ENCODE measurements around the gene IRF8. TPM values are rescaled to one million over a fixed set of nuclear protein-coding genes. Genes with fewer than 3 reads are reported as not detected.

IRF8 gene
- total RNA-seq, 1 experiment from 2014 or later: 0.19 TPM

DNA sequence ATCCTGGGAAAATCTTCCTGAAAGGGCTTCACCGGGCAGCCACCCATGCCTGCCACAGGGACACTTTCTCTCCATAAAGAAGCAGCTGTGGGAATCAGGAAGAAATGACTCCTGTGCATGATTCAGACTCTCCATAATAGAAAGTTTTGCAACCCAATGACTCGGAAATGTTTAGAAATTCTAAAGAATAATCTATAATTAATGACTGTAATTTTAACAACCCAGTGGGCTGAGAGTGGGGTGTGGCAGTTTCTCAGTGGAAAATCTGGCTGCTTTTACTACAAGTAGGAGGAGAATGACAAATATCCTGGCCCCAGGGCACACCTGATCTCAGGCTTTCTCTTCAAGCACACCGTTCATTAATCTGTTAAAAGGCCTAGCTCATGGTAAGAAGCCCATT, 25.7 kb downstream of the IRF8 start:
- Histone ChIP-seq H3K27ac (ENCODE audit: low read depth, low read length, poor library complexity, severe bottlenecking) (no peak overlapping the region), H3K27me3 (replicated peaks; ENCODE audit: insufficient read depth, low read depth, low read length, poor library complexity) (peaks cover 17% of the 10 kb centered on the region), H3K4me1 (ENCODE audit: insufficient read depth, low read length, poor library complexity, severe bottlenecking) (no peaks in the 10 kb centered on the region), H3K9me3 (ENCODE audit: low read depth, low read length, poor library complexity, severe bottlenecking) (no peaks in the 10 kb centered on the region), H3K4me3 (ENCODE audit: low read depth, low read length, poor library complexity, severe bottlenecking) (no peak overlapping the region), H3K36me3 (ENCODE audit: insufficient read depth, low read length, poor library complexity, severe bottlenecking) (no peaks in the 10 kb centered on the region)
- no TSS peak for BruUV-seq (replicated peaks)
- ChIA-PET CTCF (no interaction called here), POLR2A (ENCODE audit: low non-redundant PET) (no interaction called here)
- intact Hi-C loops (cut with micrococcal nuclease; ENCODE audit: unreplicated experiment): no loop called here
- no peak for DNase-seq (ENCODE audit: low spot score)
- TF ChIP-seq, protein P1, sequence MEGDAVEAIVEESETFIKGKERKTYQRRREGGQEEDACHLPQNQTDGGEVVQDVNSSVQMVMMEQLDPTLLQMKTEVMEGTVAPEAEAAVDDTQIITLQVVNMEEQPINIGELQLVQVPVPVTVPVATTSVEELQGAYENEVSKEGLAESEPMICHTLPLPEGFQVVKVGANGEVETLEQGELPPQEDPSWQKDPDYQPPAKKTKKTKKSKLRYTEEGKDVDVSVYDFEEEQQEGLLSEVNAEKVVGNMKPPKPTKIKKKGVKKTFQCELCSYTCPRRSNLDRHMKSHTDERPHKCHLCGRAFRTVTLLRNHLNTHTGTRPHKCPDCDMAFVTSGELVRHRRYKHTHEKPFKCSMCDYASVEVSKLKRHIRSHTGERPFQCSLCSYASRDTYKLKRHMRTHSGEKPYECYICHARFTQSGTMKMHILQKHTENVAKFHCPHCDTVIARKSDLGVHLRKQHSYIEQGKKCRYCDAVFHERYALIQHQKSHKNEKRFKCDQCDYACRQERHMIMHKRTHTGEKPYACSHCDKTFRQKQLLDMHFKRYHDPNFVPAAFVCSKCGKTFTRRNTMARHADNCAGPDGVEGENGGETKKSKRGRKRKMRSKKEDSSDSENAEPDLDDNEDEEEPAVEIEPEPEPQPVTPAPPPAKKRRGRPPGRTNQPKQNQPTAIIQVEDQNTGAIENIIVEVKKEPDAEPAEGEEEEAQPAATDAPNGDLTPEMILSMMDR (conservative IDR thresholded peaks at IDR 0.05; ENCODE audit: low read depth, low read length): no peak
- TF ChIP-seq EZH2 (IDR thresholded peaks at IDR 0.05; ENCODE audit: borderline replicate concordance, low read depth, low read length, poor library complexity, severe bottlenecking): no peak

DNA sequence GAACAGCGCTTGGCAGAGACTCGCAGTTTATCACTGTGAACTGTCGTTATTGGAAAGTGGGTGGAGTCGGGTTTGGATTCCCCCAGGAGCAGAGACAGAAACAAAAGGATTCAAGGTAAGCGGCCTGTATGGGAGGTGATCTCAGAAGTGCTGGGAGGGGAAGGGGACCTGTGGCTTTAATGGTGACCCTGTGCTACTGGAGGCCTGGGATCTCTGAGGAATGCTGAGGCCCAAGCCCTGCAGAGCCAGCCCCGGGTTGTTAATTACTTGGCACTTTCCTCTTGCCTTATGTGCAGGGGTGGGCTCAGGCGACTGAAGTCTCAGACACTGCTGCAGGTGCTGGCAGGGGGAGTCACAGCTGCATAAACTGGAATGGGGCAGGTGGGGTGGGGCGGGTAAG, 27.4 kb downstream of the IRF8 start:
- BruUV-seq (replicated peaks): no TSS peak
- Histone ChIP-seq H3K27ac (ENCODE audit: low read depth, low read length, poor library complexity, severe bottlenecking) (no peak overlapping the region), H3K9me3 (ENCODE audit: low read depth, low read length, poor library complexity, severe bottlenecking) (no peaks in the 10 kb centered on the region), H3K27me3 (replicated peaks; ENCODE audit: insufficient read depth, low read depth, low read length, poor library complexity) (peaks cover 17% of the 10 kb centered on the region), H3K4me1 (ENCODE audit: insufficient read depth, low read length, poor library complexity, severe bottlenecking) (no peaks in the 10 kb centered on the region), H3K4me3 (ENCODE audit: low read depth, low read length, poor library complexity, severe bottlenecking) (no peak overlapping the region), H3K36me3 (ENCODE audit: insufficient read depth, low read length, poor library complexity, severe bottlenecking) (no peaks in the 10 kb centered on the region)
- no peak for TF ChIP-seq EZH2 (IDR thresholded peaks at IDR 0.05; ENCODE audit: borderline replicate concordance, low read depth, low read length, poor library complexity, severe bottlenecking)
- ChIA-PET CTCF (no interaction called here), POLR2A (ENCODE audit: low non-redundant PET) (no interaction called here)
- intact Hi-C loops (cut with micrococcal nuclease; ENCODE audit: unreplicated experiment): no loop called here
- DNase-seq (ENCODE audit: low spot score): no peak

DNA sequence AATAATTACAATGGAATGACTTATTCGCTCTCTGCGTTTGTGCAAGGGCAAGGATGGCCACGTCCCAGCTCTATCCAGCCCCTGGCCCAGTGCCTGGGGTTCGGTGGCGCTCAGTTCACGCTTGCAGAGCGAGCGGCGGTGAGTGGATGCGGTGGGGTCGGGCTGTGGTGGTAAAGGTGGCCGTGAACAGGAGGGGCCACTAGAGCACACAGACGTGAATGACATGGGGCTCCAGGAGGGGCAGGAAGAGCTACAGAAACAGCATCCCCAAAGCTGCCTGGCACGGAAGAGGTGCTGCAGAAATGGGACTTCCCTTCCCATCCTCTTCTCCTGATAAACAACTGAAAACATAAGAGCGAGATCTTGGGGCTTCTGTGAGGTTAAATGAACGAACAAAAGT, 28.4 kb downstream of the IRF8 start:
- intact Hi-C loops (cut with micrococcal nuclease; ENCODE audit: unreplicated experiment): no loop called here
- no TSS peak for BruUV-seq (replicated peaks)

DNA sequence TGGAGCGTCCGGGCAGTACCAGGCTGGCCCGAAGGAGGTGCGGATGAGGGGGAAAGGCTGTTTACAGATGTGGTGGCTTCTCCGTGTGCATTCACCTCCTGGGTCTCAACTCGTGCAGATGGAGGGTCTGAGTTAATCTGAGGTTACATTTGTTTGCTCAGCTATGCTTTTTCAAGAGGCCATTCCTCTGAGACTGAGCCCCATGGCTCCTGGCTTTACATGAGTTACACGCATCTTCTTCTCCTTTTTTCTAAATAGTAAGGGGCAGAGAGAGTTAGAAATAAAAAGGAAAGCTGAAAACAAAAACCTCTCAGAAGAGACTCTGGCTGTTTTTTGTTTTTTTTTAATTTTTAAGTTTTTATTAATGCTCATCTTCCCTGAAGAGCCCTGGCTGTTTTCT, 29.0 kb downstream of the IRF8 start:
- POLR2A ChIA-PET (ENCODE audit: low non-redundant PET): no interaction called here
- H3K4me3 ChIP-seq (ENCODE audit: low read depth, low read length, poor library complexity, severe bottlenecking): no peak overlapping the region
- peaks cover 17% of the 10 kb centered on the region for H3K27me3 ChIP-seq (replicated peaks; ENCODE audit: insufficient read depth, low read depth, low read length, poor library complexity)
- no peaks in the 10 kb centered on the region for H3K9me3 ChIP-seq (ENCODE audit: low read depth, low read length, poor library complexity, severe bottlenecking)
- TF ChIP-seq EZH2 (IDR thresholded peaks at IDR 0.05; ENCODE audit: borderline replicate concordance, low read depth, low read length, poor library complexity, severe bottlenecking): no peak
- TF ChIP-seq, protein P1 (conservative IDR thresholded peaks at IDR 0.05; ENCODE audit: low read depth, low read length): no peak
- H3K27ac ChIP-seq (ENCODE audit: low read depth, low read length, poor library complexity, severe bottlenecking): no peak overlapping the region
- no peaks in the 10 kb centered on the region for H3K4me1 ChIP-seq (ENCODE audit: insufficient read depth, low read length, poor library complexity, severe bottlenecking)
- intact Hi-C loops (cut with micrococcal nuclease; ENCODE audit: unreplicated experiment): no loop called here
- CTCF ChIA-PET: interaction anchor here (0.7 kb wide), 1 partner anchor 1329 kb away, joined by 3 read pairs; no protein-coding TSS in a partner anchor
- DNase-seq (ENCODE audit: low spot score): no peak
- no TSS peak for BruUV-seq (replicated peaks)
- H3K36me3 ChIP-seq (ENCODE audit: insufficient read depth, low read length, poor library complexity, severe bottlenecking): no peaks in the 10 kb centered on the region

More for the DNA sequence above, 28.4 kb downstream of the IRF8 start:
- H3K27me3 ChIP-seq (replicated peaks; ENCODE audit: insufficient read depth, low read depth, low read length, poor library complexity): peaks cover 17% of the 10 kb centered on the region
- H3K4me3 ChIP-seq (ENCODE audit: low read depth, low read length, poor library complexity, severe bottlenecking): no peak overlapping the region
- no peaks in the 10 kb centered on the region for H3K4me1 ChIP-seq (ENCODE audit: insufficient read depth, low read length, poor library complexity, severe bottlenecking)
- TF ChIP-seq EZH2 (IDR thresholded peaks at IDR 0.05; ENCODE audit: borderline replicate concordance, low read depth, low read length, poor library complexity, severe bottlenecking): no peak
- TF ChIP-seq, protein P1 (conservative IDR thresholded peaks at IDR 0.05; ENCODE audit: low read depth, low read length): no peak
- H3K27ac ChIP-seq (ENCODE audit: low read depth, low read length, poor library complexity, severe bottlenecking): no peak overlapping the region
- no peaks in the 10 kb centered on the region for H3K9me3 ChIP-seq (ENCODE audit: low read depth, low read length, poor library complexity, severe bottlenecking)
- no peaks in the 10 kb centered on the region for H3K36me3 ChIP-seq (ENCODE audit: insufficient read depth, low read length, poor library complexity, severe bottlenecking)
- no peak for DNase-seq (ENCODE audit: low spot score)
- ChIA-PET POLR2A (ENCODE audit: low non-redundant PET) (no interaction called here), CTCF (interaction anchor here (0.7 kb wide), 1 partner anchor 1329 kb away, joined by 3 read pairs; no protein-coding TSS in a partner anchor)

Data from A673 (cell line).